ENCODE measurements around the gene ARHGAP4.

DNA sequence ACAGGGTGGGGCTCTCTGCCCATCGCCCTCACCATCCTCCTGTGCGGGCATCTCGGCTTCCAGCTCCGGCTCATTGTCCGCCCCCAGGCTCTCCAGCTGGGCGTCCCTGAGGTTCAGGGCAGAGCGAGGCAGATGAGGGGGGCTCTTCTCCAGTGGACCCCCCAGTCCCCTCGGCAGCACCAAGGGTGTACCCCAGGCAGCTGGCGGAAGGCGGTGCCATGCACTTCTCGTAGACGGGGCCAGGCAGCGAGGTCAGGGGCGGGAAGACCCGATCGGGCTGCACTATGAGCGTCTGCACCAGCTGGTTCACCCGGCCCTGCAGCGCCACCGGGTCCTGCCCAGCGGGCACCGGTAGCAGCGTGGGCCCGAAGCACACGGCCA, 16.1 kb downstream of the ARHGAP4 start:
- TF ChIP-seq, protein P1, sequence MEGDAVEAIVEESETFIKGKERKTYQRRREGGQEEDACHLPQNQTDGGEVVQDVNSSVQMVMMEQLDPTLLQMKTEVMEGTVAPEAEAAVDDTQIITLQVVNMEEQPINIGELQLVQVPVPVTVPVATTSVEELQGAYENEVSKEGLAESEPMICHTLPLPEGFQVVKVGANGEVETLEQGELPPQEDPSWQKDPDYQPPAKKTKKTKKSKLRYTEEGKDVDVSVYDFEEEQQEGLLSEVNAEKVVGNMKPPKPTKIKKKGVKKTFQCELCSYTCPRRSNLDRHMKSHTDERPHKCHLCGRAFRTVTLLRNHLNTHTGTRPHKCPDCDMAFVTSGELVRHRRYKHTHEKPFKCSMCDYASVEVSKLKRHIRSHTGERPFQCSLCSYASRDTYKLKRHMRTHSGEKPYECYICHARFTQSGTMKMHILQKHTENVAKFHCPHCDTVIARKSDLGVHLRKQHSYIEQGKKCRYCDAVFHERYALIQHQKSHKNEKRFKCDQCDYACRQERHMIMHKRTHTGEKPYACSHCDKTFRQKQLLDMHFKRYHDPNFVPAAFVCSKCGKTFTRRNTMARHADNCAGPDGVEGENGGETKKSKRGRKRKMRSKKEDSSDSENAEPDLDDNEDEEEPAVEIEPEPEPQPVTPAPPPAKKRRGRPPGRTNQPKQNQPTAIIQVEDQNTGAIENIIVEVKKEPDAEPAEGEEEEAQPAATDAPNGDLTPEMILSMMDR (IDR thresholded peaks at IDR 0.05; ENCODE audit: poor library complexity) = no peak
- TF ChIP-seq EZH2phosphoT487 (IDR thresholded peaks at IDR 0.05; ENCODE audit: low read depth, severe bottlenecking, unreplicated experiment) = no peak
